ENCODE data around the gene SOX8. TPM values are rescaled to one million over a fixed set of nuclear protein-coding genes. Genes with fewer than 3 reads are reported as not detected.

SOX8 gene
- total RNA-seq, 1 donor from 2014 or later, result 0.81 TPM

GRCh38 chr16:972316-973002 is 9.1 kb upstream of the SOX8 start:
- H3K36me3 ChIP-seq, result no peaks in the 10 kb centered on the region
- TF ChIP-seq CTCF (IDR thresholded peaks at IDR 0.05), result no peak
- DNase-seq (peak; percentile 65), ATAC-seq (no peak)
- H3K4me3 ChIP-seq, result no peak overlapping the region
- H3K9me3 ChIP-seq, result no peaks in the 10 kb centered on the region
- intact Hi-C loops (cut with DNase I), result no loop called here
- no peak overlapping the region for H3K27ac ChIP-seq
- peaks cover 12% of the 10 kb centered on the region for H3K4me1 ChIP-seq
- H3K27me3 ChIP-seq, result no peaks in the 10 kb centered on the region

- H3K27me3 ChIP-seq, result peaks cover 2% of the 10 kb centered on the region
- no peak overlapping the region for H3K27ac ChIP-seq
- H3K36me3 ChIP-seq, result no peaks in the 10 kb centered on the region
- ATAC-seq (no peak), DNase-seq (peak; percentile 42)
- no peak overlapping the region for H3K4me3 ChIP-seq
- peaks cover 12% of the 10 kb centered on the region for H3K4me1 ChIP-seq
- intact Hi-C loops (cut with DNase I), result no loop called here
- no peaks in the 10 kb centered on the region for H3K9me3 ChIP-seq
- TF ChIP-seq CTCF (IDR thresholded peaks at IDR 0.05), result no peak
Observed at GRCh38 chr16:973366-973765, 8.2 kb upstream of the SOX8 start.

GRCh38 chr16:974001-974601 is 7.5 kb upstream of the SOX8 start:
- Histone ChIP-seq H3K9me3 (no peaks in the 10 kb centered on the region), H3K36me3 (no peaks in the 10 kb centered on the region), H3K4me1 (peaks cover 12% of the 10 kb centered on the region), H3K27me3 (peaks cover 9% of the 10 kb centered on the region), H3K4me3 (no peak overlapping the region), H3K27ac (no peak overlapping the region)
- ATAC-seq, result no peak
- intact Hi-C loops (cut with DNase I), result no loop called here
- DNase-seq, result no peak
- no peak for TF ChIP-seq CTCF (IDR thresholded peaks at IDR 0.05)

GRCh38 chr16:974611-975261 is 6.8 kb upstream of the SOX8 start:
- DNase-seq, result no peak

GRCh38 chr16:975291-975690 is 6.3 kb upstream of the SOX8 start:
- no peak for TF ChIP-seq CTCF (IDR thresholded peaks at IDR 0.05)
- intact Hi-C loops (cut with DNase I), result no loop called here
- peaks cover 19% of the 10 kb centered on the region for H3K27me3 ChIP-seq
- no peak for ATAC-seq
- H3K9me3 ChIP-seq, result no peaks in the 10 kb centered on the region
- no peak overlapping the region for H3K27ac ChIP-seq
- no peak overlapping the region for H3K4me3 ChIP-seq
- peaks cover 8% of the 10 kb centered on the region for H3K4me1 ChIP-seq
- DNase-seq, result no peak
- no peaks in the 10 kb centered on the region for H3K36me3 ChIP-seq

More at GRCh38 chr16:974611-975261, 6.8 kb upstream of the SOX8 start:
- Histone ChIP-seq H3K27me3 (peaks cover 14% of the 10 kb centered on the region), H3K27ac (no peak overlapping the region), H3K4me3 (no peak overlapping the region), H3K36me3 (no peaks in the 10 kb centered on the region), H3K4me1 (peaks cover 7% of the 10 kb centered on the region), H3K9me3 (no peaks in the 10 kb centered on the region)
- ATAC-seq, result no peak
- intact Hi-C loops (cut with DNase I), result no loop called here
- TF ChIP-seq CTCF (IDR thresholded peaks at IDR 0.05), result no peak
